Right lobe of liver (tissue), 4 donors: Measurements from ENCODE around the gene SGK2.

Source experiments
- POLR2A ChIP-seq: fragments of 450-650 bp; IDR thresholded peaks from one replicate; pipeline ENCODE4 v1.6.1; 2017; ENCODE audit warnings: antibody characterized with exemption, mild to moderate bottlenecking
- TF ChIP-seq, protein P1 (sequence below), 4 donors: fragments of 200-600 bp in 3 of 4; fragments of 450-650 bp in 1 of 4; IDR thresholded peaks; one replicate each; pipeline versions ENCODE4 v1.5.1 to v1.8.0; 2016 to 2022; ENCODE audit warnings: antibody characterized with exemption in 4 of 4, mild to moderate bottlenecking in 2 of 4
- donor health status: DM: no; HTN: no; CAD: no.
- donor health status: DM: no; HTN: no; CAD: no.
- donor health status: DM: no; HTN: yes; CAD: no.

DNA sequence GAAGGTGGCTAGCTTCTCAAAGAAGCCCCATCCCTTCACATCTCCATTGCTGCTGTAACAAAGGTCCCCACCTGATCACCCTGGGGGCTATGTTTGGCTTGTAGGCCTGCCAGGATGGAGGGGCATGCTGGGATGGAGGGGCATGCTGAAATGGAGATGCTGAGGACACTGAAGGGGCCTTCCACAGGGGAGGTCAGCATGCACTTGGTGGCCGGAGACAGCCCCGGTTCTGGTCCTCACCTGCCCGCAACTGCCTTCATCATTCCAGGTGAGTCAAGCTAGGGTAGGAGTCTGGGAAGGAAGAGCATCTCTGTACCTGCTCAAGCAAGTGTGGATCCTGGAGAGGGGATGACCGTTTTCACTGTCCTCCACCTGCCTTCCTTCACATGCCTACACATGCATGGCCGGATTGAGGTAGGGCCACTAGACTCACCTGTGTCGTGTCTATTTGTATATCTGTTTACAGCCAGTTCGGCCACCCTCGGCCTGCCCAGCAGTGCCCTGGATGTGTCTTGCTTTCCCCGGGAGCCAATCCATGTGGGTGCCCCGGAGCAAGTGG, 45.4 kb upstream of the SGK2 start:
- TF ChIP-seq, protein P1, sequence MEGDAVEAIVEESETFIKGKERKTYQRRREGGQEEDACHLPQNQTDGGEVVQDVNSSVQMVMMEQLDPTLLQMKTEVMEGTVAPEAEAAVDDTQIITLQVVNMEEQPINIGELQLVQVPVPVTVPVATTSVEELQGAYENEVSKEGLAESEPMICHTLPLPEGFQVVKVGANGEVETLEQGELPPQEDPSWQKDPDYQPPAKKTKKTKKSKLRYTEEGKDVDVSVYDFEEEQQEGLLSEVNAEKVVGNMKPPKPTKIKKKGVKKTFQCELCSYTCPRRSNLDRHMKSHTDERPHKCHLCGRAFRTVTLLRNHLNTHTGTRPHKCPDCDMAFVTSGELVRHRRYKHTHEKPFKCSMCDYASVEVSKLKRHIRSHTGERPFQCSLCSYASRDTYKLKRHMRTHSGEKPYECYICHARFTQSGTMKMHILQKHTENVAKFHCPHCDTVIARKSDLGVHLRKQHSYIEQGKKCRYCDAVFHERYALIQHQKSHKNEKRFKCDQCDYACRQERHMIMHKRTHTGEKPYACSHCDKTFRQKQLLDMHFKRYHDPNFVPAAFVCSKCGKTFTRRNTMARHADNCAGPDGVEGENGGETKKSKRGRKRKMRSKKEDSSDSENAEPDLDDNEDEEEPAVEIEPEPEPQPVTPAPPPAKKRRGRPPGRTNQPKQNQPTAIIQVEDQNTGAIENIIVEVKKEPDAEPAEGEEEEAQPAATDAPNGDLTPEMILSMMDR (IDR thresholded peaks at IDR 0.05) = no peak
- no peak for TF ChIP-seq POLR2A
